Spleen (tissue), 11 donors: ENCODE data around the gene MISP. TPM values are rescaled to one million over a fixed set of nuclear protein-coding genes. Genes with fewer than 3 reads are reported as not detected.

ENCODE experiments used
- DNase-seq: peaks from one replicate; pipeline ENCODE4 v3.0.0-alpha.2; 2020
- H3K27ac ChIP-seq, 8 donors: fragments of 200-600 bp; sonication (generic) in 7 of 8; 1 replicate in 4 of 8; 2 replicates in 4 of 8; pipeline versions ENCODE4 v1.5.0 to v1.8.0; 2016 to 2021; ENCODE audit warnings: inconsistent platforms in 4 of 8, mild to moderate bottlenecking in 4 of 8, moderate library complexity in 1 of 8
- H3K27me3 ChIP-seq, 7 donors: fragments of 200-600 bp; sonication (generic) in 6 of 7; replicated peaks in 1 of 7; 1 replicate in 4 of 7; 2 replicates in 3 of 7; pipeline versions ENCODE4 v1.5.0 to v1.8.0; 2016 to 2021; ENCODE audit warnings: inconsistent platforms in 3 of 7, mild to moderate bottlenecking in 1 of 7
- H3K36me3 ChIP-seq, 6 donors: fragments of 200-600 bp; sonication (generic) in 5 of 6; 1 replicate in 4 of 6; 2 replicates in 2 of 6; pipeline versions ENCODE4 v1.5.0 to v1.8.0; 2016 to 2021; ENCODE audit warnings: inconsistent platforms in 2 of 6
- H3K4me1 ChIP-seq, 6 donors: fragments of 200-600 bp; sonication (generic) in 5 of 6; 1 replicate in 3 of 6; 2 replicates in 3 of 6; pipeline versions ENCODE4 v1.5.0 to v1.8.0; 2016 to 2021; ENCODE audit warnings: inconsistent platforms in 3 of 6
- H3K4me3 ChIP-seq, 8 donors: fragments of 200-600 bp; sonication (generic) in 7 of 8; 1 replicate in 4 of 8; 2 replicates in 4 of 8; pipeline versions ENCODE4 v1.5.0 to v1.8.0; 2016 to 2021; ENCODE audit warnings: inconsistent platforms in 4 of 8, mild to moderate bottlenecking in 4 of 8, moderate library complexity in 2 of 8
- H3K9me3 ChIP-seq, 8 donors: fragments of 200-600 bp; sonication (generic) in 7 of 8; 1 replicate in 4 of 8; 2 replicates in 4 of 8; pipeline versions ENCODE4 v1.5.0 to v1.8.0; 2016 to 2021; ENCODE audit warnings: inconsistent platforms in 4 of 8
- CTCF ChIP-seq, 11 experiments: fragments of 200-600 bp in 7 of 11; fragments of 450-650 bp in 4 of 11; sonication (generic) in 4 of 11; IDR thresholded peaks in 8 of 11; conservative IDR thresholded peaks in 3 of 11; 1 replicate in 7 of 11; 2 replicates in 4 of 11; pipeline versions ENCODE4 v1.4.0 to v1.8.0; 2016 to 2021; ENCODE audit warnings: antibody characterized with exemption in 11 of 11, inconsistent platforms in 4 of 11, mild to moderate bottlenecking in 1 of 11
- POLR2A ChIP-seq, 3 donors: fragments of 450-650 bp; IDR thresholded peaks; one replicate each; pipeline ENCODE4 v1.5.1; 2017; ENCODE audit warnings: antibody characterized with exemption in 3 of 3, mild to moderate bottlenecking in 1 of 3
- POLR2AphosphoS5 ChIP-seq, 3 donors: sonication (generic); formaldehyde crosslinking; IDR thresholded peaks; one replicate each; pipeline ENCODE4 v1.5.1; 2017; ENCODE audit warnings: antibody characterized with exemption in 3 of 3
- WGBS, 5 donors: extraction: QIAGEN DNeasy Blood & Tissue Kit in 3 of 5; methylation state at CpG; one replicate each; pipeline versions ENCODE4 v1.1.5 to v1.1.7; 2013 to 2018; 5-methylcytosine and 5-hydroxymethylcytosine counted together
- intact Hi-C: fragments of 100-400 bp; cut with DNase I; formaldehyde crosslinking; loops from one replicate; pipeline ENCODE4 v1.15.0; 2023; ENCODE audit warnings: low total_unique reads
- polyA plus RNA-seq, 3 donors: library from polyadenylated mRNA; stranded (reverse); fragments of 200-250 nt; gene quantifications; one replicate each; pipeline ENCODE4 v1.2.1, GENCODE V29; 2013
- total RNA-seq, 7 donors: library from RNA; depleted of rRNA in 3 of 7; stranded (reverse); fragments of >200 nt in 3 of 7; fragmentation: NEBNext Ultra II Directional in 4 of 7; extraction: Animal tissue kit (Norgen Biotek cat#: 25700) in 4 of 7; gene quantifications; one replicate each; pipeline versions ENCODE4 v1.1.0 to v1.2.1, GENCODE V29; 2016 to 2021
- donor health status: healthy with polysubstance abuse.
- donor health status: DM: no; HTN: no; CAD: no; lungs with moderate emphysema.
- donor health status: DM: no; HTN: no; CAD: no.
- donor health status: Bipolar disorder and iron deficiency.
- donor health status: healthy.
- donor health status: DM: no; HTN: no; CAD: no.
- donor health status: DM: yes; HTN: yes; CAD: no.

MISP gene
- total and polyA plus RNA-seq, 10 donors = 0.13 TPM; not detected in 9

- peak overlapping the region in 6 of 8 donors; percentile 62 to 89 (median 66) for H3K27ac ChIP-seq
- DNase-seq = no peak
- intact Hi-C loops = loop anchor here (5.0 to 10.0 kb wide), 2 partner anchors 63 to 145 kb away; partner anchors contain the start of gene HCN2
These were observed 20.8 kb upstream of the MISP start for GRCh38 chr19:729965-730668.

GRCh38 chr19:731000-731399, 19.9 kb upstream of the MISP start:
- DNase-seq = no peak
- peaks cover 0 to 2% (median 0%) of the 10 kb centered on the region in 6 donors for H3K36me3 ChIP-seq
- TF ChIP-seq CTCF (IDR thresholded peaks at IDR 0.05 in 8 of 11, conservative IDR thresholded peaks at IDR 0.05 in 3 of 11) = no peak
- TF ChIP-seq POLR2A (IDR thresholded peaks at IDR 0.05) = no peak
- TF ChIP-seq POLR2AphosphoS5 (IDR thresholded peaks at IDR 0.05) = no peak
- no peak overlapping the region for H3K4me3 ChIP-seq
- no peaks in the 10 kb centered on the region for H3K9me3 ChIP-seq
- H3K27ac ChIP-seq = peak overlapping the region in 2 of 8 donors; percentile 65 to 86
- no peaks in the 10 kb centered on the region for H3K27me3 ChIP-seq
- intact Hi-C loops = loop anchor here (5.0 to 10.0 kb wide), 2 partner anchors 64 to 146 kb away; partner anchors contain the start of gene HCN2
- WGBS, 5 donors = 87 to 96% (median 89%) methylated on average over 16 of the region's 16 CpGs
- peaks cover 0 to 57% (median 33%) of the 10 kb centered on the region in 6 donors for H3K4me1 ChIP-seq

More at GRCh38 chr19:729965-730668, 20.8 kb upstream of the MISP start:
- TF ChIP-seq POLR2A (IDR thresholded peaks at IDR 0.05) (no peak), POLR2AphosphoS5 (IDR thresholded peaks at IDR 0.05) (no peak), CTCF (IDR thresholded peaks at IDR 0.05 in 8 of 11, conservative IDR thresholded peaks at IDR 0.05 in 3 of 11) (no peak)
- no peaks in the 10 kb centered on the region for H3K9me3 ChIP-seq
- WGBS, 5 donors = 63 to 82% (median 79%) methylated on average over 13 to 14 of the region's 14 CpGs
- no peaks in the 10 kb centered on the region for H3K36me3 ChIP-seq
- no peaks in the 10 kb centered on the region for H3K27me3 ChIP-seq
- H3K4me1 ChIP-seq = peaks cover 0 to 57% (median 33%) of the 10 kb centered on the region in 6 donors
- no peak overlapping the region for H3K4me3 ChIP-seq

GRCh38 chr19:732148-733069, 18.5 kb upstream of the MISP start:
- intact Hi-C loops = loop anchor here (5.0 to 10.0 kb wide), 2 partner anchors 65 to 148 kb away; partner anchors contain the start of gene HCN2
- 62 to 68% (median 65%) methylated on average over 22 to 24 of the region's 24 CpGs for WGBS, 5 donors
- DNase-seq = no peak
- Histone ChIP-seq H3K27me3 (no peaks in the 10 kb centered on the region), H3K27ac (peak overlapping the region in 2 of 8 donors; percentile 48 to 63), H3K4me1 (peaks cover 0 to 54% (median 31%) of the 10 kb centered on the region in 6 donors), H3K9me3 (no peaks in the 10 kb centered on the region), H3K36me3 (peaks cover 0 to 10% (median 0%) of the 10 kb centered on the region in 6 donors), H3K4me3 (no peak overlapping the region)
- TF ChIP-seq POLR2AphosphoS5 (IDR thresholded peaks at IDR 0.05) = no peak
- no peak for TF ChIP-seq CTCF (IDR thresholded peaks at IDR 0.05 in 8 of 11, conservative IDR thresholded peaks at IDR 0.05 in 3 of 11)
- no peak for TF ChIP-seq POLR2A (IDR thresholded peaks at IDR 0.05)
